HG02571 (cell line): ENCODE measurements around the gene FGD5.

ENCODE experiments used
- ATAC-seq: cut with Tn5 transposase; IDR thresholded peaks from one replicate; pipeline ENCODE4 v1.9.1; 2021; ENCODE audit warnings: mild to moderate bottlenecking, moderate library complexity; ENCODE audit not compliant: unreplicated experiment

The FGD5 gene

DNA sequence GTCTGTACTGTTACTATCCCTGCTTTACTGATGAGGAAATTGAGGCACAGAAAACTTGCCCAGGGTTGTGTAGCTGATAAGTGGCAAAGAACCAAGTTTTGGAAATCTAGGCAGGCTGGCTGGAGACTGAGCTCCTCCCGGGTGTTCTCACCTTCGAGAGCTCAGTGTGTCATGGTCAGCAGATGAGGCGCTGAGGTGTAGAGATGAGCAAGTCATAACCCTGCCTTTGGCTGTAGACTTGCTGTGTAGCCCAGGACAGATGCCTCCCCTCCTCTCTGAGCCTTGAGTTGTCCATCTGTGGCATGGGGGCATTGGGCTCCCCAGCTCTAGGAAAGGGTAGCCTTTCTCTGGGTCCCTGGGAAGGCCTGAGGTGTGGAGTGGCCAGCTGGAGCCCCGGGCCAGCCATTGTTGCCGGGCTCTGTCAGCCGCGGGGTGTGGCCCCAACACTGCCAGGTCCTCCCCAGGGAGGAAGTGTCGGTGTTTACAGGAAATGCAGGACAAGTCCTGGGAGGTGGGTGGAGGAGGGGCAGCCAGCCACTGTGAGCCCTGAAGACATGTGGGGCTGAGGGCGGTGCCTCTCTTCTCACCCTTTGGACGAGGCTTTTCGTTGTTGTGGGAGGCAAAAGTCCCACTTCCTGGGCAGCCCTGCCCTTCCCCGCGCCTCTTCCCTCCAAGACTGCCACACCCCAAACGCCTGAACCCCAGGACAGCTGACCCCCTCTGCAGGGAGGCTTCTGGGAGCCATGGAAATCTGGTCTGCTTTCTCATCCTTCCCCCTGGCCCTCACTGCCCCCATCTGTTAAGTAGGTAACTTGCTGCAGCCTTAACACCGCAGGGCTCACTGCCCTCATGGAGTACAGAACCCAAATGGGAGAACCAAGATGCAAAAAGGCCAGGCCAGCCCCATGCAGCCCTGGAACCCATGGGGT is 29.1 kb downstream of the FGD5 start:
- no peak for ATAC-seq

DNA sequence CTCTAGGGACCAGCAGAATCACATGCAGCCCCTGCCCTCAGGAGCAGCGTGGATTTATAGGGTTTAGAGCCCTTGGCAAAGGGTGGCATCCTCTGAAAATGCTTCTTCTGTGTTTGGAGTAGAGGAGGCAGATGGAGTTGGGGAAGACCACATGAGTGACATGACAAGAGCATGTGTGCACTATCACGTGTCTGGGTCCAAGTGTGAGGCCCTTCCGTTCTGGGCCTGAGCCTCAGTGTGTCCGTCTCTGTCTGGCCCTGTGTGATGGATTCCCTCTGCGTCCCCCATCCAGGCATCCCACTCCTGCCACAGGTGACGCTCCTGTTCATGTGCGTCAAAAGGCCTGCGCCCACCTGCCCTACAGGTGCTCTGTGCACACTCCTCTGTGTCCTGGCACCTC is 30.1 kb downstream of the FGD5 start:
- ATAC-seq = no peak

DNA sequence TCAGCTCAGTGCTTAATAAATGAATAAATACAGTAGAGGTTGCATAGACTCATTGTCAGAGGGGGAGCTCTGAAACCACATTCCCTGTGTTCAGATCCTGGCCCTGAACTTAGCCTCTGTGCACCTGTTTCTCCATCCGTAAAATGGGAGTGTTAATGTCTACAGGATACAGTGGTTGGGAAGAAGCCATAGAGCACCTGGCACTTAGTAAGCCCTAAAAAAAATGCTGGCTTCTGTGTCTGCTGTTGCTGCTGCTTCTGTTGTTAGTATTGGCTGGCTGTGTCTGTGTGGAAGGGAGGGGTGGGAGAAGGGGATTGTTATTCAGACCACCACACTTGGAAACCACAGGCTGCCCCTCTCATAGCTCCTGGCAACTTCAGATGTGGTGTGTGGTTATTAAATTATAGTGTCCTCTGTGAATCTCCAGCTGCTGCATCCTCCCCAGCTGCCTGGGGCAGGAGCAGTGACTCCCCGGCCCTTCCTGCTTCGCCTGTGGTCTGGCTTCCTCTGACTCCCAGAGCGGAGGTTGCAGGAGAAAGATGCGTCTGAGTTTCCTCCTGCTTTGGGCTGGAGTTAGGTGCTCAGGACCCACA is 31.0 kb downstream of the FGD5 start:
- no peak for ATAC-seq

DNA sequence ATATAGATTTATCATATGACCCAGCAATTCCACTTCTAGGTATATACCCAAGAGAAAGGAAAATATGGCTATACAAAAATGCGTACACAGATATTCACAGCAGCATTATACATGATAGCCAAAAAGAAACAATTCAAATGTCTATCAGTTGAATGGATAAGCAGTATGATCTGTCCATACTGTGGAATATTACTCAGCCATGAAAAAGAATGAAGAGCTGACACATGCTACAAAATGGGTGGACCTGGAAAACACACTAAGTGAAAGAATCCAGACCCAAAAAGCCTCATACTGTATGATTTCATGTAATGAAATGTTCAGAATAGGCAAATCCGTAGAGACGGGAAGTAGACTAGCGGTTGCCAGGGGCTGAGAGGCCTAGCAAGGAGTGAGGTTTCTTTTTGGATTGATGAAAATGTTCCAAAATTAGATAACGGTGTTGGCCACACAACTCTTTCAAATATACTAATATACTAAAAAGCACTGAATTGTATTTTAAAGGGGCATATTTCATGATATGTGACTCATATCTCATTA is 33.4 kb downstream of the FGD5 start:
- ATAC-seq = no peak

DNA sequence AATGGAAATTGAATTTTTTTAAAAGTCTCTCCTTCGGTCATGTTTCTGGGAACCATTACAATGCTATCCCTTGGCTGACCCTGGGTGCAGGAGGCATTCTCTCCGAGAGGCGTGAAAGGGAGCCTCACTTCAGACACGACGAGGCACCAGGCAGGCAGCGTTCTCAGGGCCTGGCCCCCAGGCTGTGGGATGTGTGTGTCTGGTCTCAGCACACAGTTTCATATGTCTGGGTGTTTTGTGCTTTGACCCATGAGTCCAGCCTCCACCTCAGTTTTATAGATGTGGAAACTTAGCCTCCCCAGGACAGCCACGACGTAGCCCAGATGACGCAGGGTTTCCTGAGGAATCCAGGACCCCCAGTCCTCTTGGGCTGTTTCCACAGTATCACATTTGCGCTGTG is 34.0 kb downstream of the FGD5 start:
- ATAC-seq = no peak

DNA sequence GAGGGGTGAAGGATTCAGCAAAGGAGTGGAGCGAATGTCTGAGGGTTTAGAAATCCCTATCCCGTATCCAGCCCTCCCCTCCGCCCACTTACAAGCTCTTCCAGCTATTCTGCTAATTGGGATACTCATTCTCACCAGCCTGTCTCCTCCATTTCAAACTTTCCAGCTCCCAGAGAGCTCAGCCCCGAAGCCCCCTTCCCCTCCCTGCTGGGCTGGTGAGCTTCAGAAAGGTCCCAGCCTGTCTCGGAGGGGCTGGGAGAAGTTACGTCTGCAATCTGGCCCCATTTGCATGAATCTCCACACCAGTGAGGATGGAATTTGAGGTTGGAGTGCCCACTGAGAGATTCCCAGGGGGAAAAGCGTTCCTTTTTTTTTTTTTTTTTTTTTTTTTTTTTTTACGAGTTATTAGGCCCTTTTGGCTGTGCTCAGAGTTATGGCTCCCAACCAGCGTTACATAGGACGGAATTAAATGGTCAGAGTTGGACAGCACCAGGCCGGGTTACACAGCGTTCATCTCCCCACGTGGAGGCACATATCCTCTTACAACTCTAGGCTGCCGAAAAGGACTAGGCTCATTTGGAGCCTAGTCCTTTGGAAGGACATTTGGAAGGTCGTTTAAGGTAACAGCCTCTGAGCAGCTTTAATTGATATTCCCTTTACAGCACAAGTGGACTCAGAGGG is 34.6 kb downstream of the FGD5 start:
- no peak for ATAC-seq

DNA sequence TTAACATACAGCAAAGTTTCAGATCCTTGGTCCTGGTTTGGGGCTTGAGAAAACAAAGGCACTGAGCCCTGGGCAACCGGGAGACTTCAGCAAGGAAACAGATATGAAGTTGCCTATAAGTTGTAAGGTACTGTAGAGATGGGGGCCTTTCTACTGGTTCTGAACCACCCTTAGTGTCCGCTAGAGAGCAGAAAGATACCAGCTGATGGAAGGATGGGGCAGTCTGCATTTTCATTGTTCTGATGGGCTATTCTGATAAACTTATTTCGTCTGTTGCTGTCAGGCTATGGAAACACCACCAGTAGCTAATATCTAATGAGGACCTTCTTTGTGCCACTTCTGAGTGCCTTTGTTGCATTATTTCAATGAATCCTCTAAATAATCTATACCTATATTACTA is 38.7 kb downstream of the FGD5 start:
- ATAC-seq = no peak

DNA sequence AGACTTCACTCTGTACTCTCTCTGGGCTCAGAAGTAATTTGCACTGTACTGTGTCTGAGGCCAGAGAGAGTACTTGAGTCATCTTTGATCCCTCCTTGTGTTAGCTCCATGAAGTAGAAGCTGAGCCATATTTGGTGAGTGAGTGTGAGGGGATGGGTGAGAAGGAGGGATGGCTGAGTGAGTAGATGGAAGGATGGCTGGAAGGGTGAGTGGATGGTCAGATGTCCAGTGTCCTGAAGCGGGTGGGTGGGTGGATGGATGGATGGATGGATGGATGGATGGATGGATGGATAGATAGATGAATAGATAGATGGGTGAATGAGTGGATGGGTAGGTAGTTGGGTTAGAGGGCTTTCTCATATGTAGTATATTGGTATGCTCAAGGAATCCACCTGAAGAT is 39.3 kb downstream of the FGD5 start:
- no peak for ATAC-seq

DNA sequence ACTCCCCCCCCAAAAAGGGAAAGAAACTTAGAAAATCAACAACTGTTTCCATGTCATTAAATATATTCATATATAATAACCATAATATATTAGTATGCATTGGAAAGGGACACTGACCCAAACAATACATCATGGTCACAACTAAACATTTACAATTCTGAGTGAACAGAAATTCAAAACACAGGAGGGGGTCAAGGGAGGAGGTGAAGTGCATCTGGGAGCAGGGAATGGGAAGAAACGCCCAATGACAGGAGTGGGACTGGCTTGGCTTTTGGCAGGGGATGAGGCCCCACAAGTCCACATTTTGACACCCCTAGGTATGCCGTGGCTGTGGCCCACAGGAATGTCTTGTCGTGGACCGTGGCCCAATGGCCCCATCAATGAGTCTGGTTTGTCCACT is 41.1 kb downstream of the FGD5 start:
- ATAC-seq = no peak

DNA sequence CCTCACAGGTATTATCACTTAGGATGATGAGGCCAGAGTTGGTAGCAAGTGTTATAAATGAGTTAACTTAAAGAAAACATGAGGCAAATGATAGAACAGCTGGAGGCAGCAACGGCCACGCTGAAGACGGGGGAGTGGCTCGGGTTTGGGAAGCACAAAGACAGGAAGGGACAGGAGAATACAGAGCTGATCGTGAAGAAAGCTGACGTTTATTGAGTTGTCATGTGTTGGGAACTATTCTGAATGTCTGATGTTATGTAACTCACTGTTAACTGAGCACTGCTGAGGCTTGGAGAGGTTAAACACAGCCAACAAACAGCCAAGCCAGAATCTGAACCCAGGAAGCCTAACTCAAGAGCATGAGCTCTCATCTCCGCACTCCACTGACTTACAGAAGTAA is 42.3 kb downstream of the FGD5 start:
- ATAC-seq = no peak

DNA sequence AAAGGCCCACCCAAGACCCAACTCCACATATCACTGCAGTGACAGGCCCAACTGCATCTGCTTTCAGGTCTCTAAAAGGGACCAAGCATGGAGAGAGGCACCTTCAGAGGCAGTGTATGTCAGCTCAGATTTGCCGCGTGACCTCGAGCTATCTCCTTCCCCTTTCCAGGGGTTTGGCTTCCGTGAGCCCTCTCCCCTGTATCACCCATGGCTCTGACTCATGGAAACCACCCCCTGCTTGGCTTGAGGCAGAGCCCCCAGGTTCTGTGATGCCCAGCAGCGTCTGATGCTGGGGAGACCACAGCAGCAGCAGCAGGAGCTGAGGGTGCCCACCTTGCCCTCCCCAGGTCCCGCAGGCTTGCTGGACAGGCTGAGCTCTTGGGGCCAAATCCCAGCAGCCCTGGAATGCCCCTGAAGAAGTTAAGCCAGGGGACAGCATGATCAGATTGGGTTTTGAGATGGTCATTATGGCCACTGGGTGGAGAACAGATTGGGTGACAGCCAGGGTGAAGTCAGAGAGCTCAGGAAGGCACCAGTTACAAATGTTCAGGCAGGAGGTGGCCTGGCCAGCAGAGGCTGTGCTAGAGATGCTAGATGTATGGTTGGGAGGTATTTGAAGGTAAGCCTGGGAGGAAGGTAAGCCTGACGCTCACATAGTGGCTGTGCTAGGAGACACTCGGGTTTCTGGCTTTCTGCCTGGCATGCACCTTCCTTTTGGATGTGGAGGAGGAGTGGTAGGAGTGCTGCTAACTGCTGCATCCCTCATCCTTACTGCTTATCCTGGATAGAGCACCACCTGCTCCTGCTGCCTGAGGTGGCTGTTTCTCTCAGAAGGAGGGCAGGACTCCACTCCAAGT is 42.9 kb downstream of the FGD5 start:
- ATAC-seq = no peak

DNA sequence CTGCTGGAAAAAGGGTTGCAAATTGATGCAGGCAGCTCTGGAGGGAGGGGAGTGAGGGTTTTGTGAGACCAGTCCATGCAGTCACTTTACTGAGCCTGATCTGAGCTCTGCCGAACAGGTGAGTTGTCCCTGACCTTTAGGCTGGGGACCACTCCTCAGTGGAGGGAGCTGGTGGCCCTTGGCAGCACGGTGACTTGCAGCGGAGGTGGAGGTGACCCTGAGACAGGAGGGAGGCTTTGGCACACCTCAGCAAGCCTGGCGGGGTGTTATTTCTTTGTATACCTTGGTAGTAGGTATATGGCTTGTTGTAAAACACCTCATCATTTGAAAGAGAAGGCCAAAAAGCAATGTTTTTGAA is 43.5 kb downstream of the FGD5 start:
- no peak for ATAC-seq

DNA sequence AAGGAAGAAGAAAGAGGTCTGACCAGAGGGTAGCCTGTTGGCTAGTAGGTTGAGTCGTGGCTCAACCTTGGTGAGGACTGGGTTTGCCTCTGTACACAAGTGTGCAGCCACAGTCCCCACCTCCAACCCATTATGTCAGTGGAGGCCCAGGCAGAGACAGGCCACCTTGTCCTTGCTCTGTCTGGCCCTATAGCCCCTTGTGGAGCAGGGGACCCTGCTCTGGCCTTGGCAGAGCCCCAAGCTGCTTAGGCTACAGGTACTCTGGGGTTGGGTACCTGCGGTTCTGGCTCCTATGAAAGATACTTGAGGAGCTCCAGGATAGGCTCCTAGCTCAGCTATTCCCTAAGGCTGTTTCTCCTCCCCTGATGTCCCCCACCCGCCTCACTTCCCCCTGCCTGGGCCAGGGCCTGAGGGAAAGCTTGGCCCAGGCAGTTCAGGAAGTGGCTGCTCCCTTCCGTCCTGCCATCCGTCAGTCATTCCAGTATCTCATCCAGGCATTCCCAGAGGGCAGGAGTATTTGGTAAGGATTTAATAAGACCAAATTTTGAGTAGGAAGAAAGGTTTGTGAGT is 44.0 kb downstream of the FGD5 start:
- ATAC-seq = no peak

DNA sequence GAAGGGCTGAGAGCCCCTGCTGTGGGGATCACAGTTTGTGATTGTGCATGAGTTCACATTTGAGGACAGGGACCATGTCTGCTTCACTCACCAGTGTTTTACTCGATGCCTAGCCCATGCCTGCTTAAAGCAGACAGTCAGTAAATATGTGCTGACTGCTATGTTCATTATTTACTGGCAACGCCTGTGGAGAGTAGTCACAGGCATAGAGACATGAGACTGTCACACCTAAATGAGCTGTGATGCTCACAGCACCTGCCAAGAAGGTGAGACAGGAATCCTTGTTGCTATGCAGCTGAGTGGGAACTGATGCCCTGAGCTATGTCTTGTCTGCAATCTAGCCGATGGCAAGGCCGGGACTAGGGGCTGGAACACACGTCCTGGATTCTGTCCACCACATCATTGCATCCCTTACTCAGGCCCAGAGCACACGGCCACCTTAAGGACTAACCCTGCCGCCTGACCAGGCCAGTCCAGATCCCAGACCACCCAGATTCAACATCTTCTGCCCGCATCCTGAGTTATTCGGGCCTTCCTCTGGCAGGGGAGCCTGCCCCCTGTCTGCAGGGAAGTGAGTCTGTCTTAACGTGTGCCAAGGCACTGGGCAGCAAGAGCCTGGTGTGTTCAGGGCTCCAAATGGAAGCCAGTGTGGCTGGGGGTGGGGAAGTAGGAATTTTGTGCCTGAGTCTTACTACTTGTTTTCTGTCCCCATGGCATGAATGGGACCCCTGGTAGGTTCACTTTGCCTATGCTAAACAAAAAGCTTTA is 44.8 kb downstream of the FGD5 start:
- ATAC-seq = no peak

DNA sequence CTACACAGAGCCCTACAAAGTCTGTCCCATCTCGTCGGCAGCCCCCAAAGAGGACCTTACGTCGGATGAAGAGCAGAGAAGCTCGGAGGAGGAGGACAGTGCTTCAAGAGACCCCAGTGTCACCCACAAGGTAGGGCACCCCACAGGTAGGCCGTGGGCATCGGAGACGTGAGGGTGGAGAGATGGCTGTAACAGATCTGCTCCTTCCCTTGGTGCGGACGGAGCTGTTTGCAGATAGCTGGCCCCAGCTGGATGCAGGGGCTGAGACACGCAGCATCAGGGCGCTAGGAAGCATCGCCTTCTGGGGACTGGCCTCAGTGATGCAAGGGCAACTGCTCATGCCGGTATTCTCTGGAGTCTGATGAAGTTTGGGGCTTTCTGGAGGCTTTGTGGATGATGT is 45.4 kb downstream of the FGD5 start:
- ATAC-seq = no peak

DNA sequence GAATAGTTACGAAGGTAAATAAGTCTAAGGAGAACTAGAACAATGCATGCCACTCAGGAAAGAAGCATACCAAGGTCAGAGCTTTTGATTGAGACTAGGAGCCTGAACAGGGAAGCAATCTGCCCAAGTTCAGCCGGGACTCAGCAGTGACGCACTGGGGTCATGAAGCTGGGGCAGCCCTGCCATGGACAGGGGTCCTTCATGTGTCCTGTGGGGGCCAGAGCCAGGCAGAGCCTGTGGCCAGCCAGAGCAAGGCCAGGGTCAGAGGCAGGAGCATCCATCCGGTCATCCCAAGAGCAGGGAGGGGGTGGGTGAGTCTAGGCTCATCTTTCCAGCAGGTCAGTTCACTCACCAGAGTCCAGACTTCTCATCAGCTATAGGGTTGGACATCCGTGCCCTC is 47.9 kb downstream of the FGD5 start:
- no peak for ATAC-seq

DNA sequence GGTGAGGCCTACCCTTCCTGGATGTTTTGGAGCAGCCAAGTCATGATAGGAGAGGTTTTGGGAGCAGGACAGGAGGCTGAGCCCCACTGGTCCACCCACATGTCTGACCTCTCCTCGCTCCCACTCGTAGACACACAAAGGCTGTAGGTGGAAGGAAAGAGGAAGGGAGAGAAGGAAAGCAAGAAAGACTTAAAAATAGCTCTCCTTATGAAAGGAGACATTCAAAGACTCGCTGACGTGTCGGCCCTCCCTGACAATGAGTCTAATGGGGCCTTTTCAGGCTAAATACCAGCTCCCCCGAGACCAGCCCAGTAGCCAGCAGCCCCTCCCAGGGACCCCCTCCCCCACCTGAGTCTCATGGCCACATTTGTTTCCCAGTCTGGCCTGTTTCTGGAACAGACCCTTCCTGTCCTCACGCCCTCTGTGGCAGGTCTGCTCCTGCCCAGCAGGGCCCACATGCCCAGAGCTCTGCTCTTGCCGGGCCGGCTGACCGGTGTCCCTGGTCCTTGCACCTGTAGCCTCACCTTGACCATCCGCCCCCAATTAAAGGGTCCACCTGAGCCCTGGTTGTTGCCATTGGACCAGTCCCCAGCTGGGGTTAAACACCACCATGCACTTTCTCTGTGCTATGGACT is 49.3 kb downstream of the FGD5 start:
- no peak for ATAC-seq

DNA sequence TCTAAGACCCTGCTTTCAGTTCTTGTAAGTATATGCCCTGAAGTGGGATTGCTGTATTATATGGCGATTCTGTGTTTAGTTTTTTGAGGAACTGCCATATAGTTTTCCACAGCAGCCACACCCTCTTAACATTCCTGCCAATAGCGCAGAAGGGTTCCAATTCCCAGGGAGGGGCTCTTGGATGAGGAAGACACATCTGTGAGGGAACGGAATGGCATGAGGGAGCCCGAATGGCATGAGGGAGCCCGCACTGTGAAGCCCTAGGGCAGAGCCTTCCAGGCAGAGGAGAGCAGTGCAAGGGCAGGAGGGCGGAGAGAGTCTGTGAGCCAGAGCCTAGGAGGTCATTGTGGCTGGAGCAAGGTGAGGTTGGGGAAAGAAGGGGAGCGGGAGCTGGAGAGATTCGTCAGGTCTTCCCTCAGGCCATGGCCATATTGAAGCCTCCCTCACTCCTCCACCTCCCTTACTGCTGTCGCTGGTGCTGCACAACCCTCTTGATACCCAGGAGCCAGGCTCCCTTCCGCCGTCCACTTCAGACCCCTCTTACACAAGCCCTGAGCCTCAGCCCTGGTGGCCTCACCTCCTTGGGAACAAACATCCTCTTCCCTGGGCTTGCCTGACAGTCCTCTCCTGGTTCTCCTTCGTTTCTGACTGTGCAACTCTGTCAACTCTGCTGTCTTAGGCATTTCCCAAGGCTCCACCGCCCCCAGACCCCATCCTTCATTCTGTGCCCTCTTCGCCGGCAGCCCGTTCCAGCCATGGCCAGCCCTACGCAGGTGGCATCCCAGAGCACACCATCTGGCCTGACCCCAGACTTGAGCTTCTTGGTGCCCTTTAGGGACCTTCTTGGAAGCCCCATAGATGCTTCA is 51.4 kb downstream of the FGD5 start:
- ATAC-seq = no peak

DNA sequence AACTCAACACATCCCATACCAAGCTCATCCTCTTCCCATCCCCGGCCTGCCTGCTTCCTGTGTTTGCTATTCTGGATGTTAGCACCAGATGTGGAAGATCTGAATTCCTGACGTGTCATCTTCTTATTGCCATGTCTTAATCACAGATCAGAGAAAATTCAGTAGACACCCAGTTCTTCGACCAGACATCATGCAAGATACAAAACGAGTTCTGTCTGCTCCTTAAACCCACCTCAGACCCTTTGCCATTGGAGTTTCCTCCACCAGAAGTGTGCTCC is 52.0 kb downstream of the FGD5 start:
- no peak for ATAC-seq
